Endometrial microvascular endothelial cells (primary cell): ENCODE data around the gene FXYD7. TPM values are rescaled to one million over a fixed set of nuclear protein-coding genes. Genes with fewer than 3 reads are reported as not detected.
"Not testable (repeated sequence)": the region's sequence is repeated elsewhere in the genome, so short reads cannot be mapped to it uniquely, and the experiment has no call there.

Experiments used
- in situ Hi-C: cut with HindIII; loops from 2 replicates; pipeline ENCODE4 v1.10.0; 2017; ENCODE audit warnings: low sequenced_read_pairs, low pct_unique_long_range_greater_than_20kb; ENCODE audit errors: inconsistent ontology term
- total RNA-seq: library from RNA; depleted of rRNA; stranded (reverse); fragments of >200 nt; gene quantifications from one replicate; pipeline ENCODE4 v1.2.3, GENCODE V29; 2015; ENCODE audit errors: inconsistent ontology term

FXYD7 gene
- not detected for total RNA-seq

- in situ Hi-C loops = no loop called here
These were observed at the start of gene FXYD7 for GRCh38 chr19:35143231-35143715. TSS of gene FXYD7 (plus strand) at chr19:35143255. CDS start at chr19:35143334, 79 bp downstream.

- in situ Hi-C loops = no loop called here
These were observed 49.6 kb upstream of the FXYD7 start for GRCh38 chr19:35093430-35093829.

- in situ Hi-C loops = no loop called here
These were observed 49.0 kb upstream of the FXYD7 start for GRCh38 chr19:35093941-35094647.

- in situ Hi-C loops = no loop called here
These were observed 48.4 kb upstream of the FXYD7 start for GRCh38 chr19:35094656-35095055.

GRCh38 chr19:35095667-35096368 lies 47.2 kb upstream of the FXYD7 start:
- in situ Hi-C loops = no loop called here

- in situ Hi-C loops = no loop called here
These were observed 44.5 kb upstream of the FXYD7 start for GRCh38 chr19:35098413-35099049.

GRCh38 chr19:35099155-35099896 lies 43.7 kb upstream of the FXYD7 start:
- in situ Hi-C loops = no loop called here

GRCh38 chr19:35099897-35100275 lies 43.2 kb upstream of the FXYD7 start:
- in situ Hi-C loops = no loop called here

GRCh38 chr19:35100588-35101533 lies 42.2 kb upstream of the FXYD7 start:
- in situ Hi-C loops = no loop called here

GRCh38 chr19:35101949-35102348 lies 41.1 kb upstream of the FXYD7 start:
- in situ Hi-C loops = not testable (repeated sequence)

- in situ Hi-C loops = not testable (repeated sequence)
These were observed 39.4 kb upstream of the FXYD7 start for GRCh38 chr19:35103614-35104013.

- in situ Hi-C loops = no loop called here
These were observed 38.7 kb upstream of the FXYD7 start for GRCh38 chr19:35104361-35104760.

GRCh38 chr19:35105047-35105410 lies 38.0 kb upstream of the FXYD7 start:
- in situ Hi-C loops = no loop called here

GRCh38 chr19:35105411-35106290 lies 37.4 kb upstream of the FXYD7 start:
- in situ Hi-C loops = no loop called here

- in situ Hi-C loops = no loop called here
These were observed 36.8 kb upstream of the FXYD7 start for GRCh38 chr19:35106291-35106583.

GRCh38 chr19:35106898-35107541 lies 36.0 kb upstream of the FXYD7 start:
- in situ Hi-C loops = no loop called here

- in situ Hi-C loops = no loop called here
These were observed 35.5 kb upstream of the FXYD7 start for GRCh38 chr19:35107545-35107944.
